Suppressor macrophage treated with lipopolysaccharide for 4 hours (primary cell): ENCODE results near the gene DYSF.

Experiments used
- DNase-seq: peaks from one replicate; pipeline ENCODE4 v3.0.0-alpha.2; 2020

Gene DYSF

GRCh38 chr2:71503837-71504236 lies 50.5 kb downstream of the DYSF start:
- no peak for DNase-seq

- DNase-seq = no peak
Measured at GRCh38 chr2:71504611-71505010, 51.2 kb downstream of the DYSF start.

- no peak for DNase-seq
Measured at GRCh38 chr2:71505086-71505769, 51.9 kb downstream of the DYSF start.

- DNase-seq = no peak
Measured at GRCh38 chr2:71505770-71506140, 52.4 kb downstream of the DYSF start.

GRCh38 chr2:71506222-71507153 lies 53.1 kb downstream of the DYSF start:
- DNase-seq = no peak

- no peak for DNase-seq
Measured at GRCh38 chr2:71507476-71507875, 54.1 kb downstream of the DYSF start.

GRCh38 chr2:71510196-71510807 lies 56.9 kb downstream of the DYSF start:
- peak; percentile 73 for DNase-seq

GRCh38 chr2:71510938-71511337 lies 57.6 kb downstream of the DYSF start:
- no peak for DNase-seq

- no peak for DNase-seq
Measured at GRCh38 chr2:71511776-71512175, 58.4 kb downstream of the DYSF start.

- no peak for DNase-seq
Measured at GRCh38 chr2:71512386-71512785, 59.0 kb downstream of the DYSF start.

- no peak for DNase-seq
Measured at GRCh38 chr2:71513096-71513495, 59.7 kb downstream of the DYSF start.

GRCh38 chr2:71513721-71514120 lies 60.4 kb downstream of the DYSF start:
- no peak for DNase-seq

GRCh38 chr2:71516253-71516888 lies 63.0 kb downstream of the DYSF start:
- no peak for DNase-seq

- no peak for DNase-seq
Measured at GRCh38 chr2:71517851-71518250, 64.5 kb downstream of the DYSF start.

GRCh38 chr2:71521436-71521950 lies 68.1 kb downstream of the DYSF start:
- DNase-seq = no peak

- DNase-seq = no peak
Measured at GRCh38 chr2:71524476-71524875, 71.1 kb downstream of the DYSF start.

GRCh38 chr2:71526141-71526540 lies 72.8 kb downstream of the DYSF start:
- DNase-seq = no peak

- DNase-seq = no peak
Measured at GRCh38 chr2:71526975-71527374, 73.6 kb downstream of the DYSF start.

- DNase-seq = no peak
Measured at GRCh38 chr2:71528131-71528591, 74.8 kb downstream of the DYSF start.

- no peak for DNase-seq
Measured at GRCh38 chr2:71528749-71529148, 75.4 kb downstream of the DYSF start.

GRCh38 chr2:71530211-71530610 lies 76.8 kb downstream of the DYSF start:
- no peak for DNase-seq

- peak; percentile 68 for DNase-seq
Measured at GRCh38 chr2:71530641-71531332, 77.4 kb downstream of the DYSF start.
